Skin epidermis (tissue), 12 donors: Measurements from ENCODE around the gene CHST8.
A peak's percentile ranks its signal among the peaks of the same experiment; 100 is the strongest.
"Not testable (repeated sequence)": the region's sequence is repeated elsewhere in the genome, so short reads cannot be mapped to it uniquely, and the experiment has no call there.

Experiments used
- H3K27ac ChIP-seq, 21 experiments: fragments of 200-600 bp; sonication (generic) in 11 of 21; one replicate each; pipeline ENCODE4 v1.5.0; 2020; ENCODE audit warnings: mild to moderate bottlenecking in 3 of 21, inconsistent platforms in 2 of 21, moderate library complexity in 2 of 21
- H3K4me3 ChIP-seq, 7 experiments: fragments of 200-600 bp; sonication (generic) in 2 of 7; one replicate each; pipeline ENCODE4 v1.5.0; 2020; ENCODE audit warnings: inconsistent platforms in 2 of 7, mild to moderate bottlenecking in 2 of 7, moderate library complexity in 1 of 7

Gene CHST8, protein sequence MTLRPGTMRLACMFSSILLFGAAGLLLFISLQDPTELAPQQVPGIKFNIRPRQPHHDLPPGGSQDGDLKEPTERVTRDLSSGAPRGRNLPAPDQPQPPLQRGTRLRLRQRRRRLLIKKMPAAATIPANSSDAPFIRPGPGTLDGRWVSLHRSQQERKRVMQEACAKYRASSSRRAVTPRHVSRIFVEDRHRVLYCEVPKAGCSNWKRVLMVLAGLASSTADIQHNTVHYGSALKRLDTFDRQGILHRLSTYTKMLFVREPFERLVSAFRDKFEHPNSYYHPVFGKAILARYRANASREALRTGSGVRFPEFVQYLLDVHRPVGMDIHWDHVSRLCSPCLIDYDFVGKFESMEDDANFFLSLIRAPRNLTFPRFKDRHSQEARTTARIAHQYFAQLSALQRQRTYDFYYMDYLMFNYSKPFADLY

DNA sequence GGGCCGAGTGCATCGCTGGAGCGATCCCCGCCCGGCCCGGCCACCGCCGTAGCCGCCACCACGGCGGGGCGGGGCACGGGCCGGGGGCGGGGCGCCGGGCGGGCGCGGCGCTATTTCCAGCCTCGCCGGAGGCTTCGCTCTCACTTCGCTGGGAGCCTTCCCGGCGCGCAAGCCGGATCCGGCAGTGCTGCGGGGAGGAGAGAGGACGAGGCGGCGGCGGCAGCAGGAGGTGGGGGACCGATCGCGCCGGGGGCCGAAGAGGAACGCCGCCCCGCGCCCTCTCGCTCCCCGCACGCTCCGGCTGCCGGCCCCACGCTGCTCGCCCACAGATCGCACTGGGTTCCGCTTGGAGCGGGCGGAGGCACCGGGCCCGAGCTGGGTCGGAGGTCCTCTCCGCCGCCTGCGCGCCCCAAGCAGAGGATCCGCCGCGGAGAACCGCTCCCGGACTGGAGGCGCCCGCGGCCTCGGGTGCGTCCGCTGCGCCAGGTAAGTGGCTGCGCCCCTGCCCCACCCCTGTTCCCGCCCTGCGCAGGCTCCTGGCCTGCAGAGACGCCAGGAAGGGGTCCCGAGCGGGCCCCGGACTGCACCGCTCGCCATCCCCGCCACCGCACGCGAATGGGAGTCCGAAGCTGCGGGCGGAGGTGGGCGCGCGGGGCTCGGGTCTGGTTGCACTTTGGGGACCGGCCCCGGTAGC is at the start of gene CHST8:
Gene CHST8 (plus strand): TSS at position 143 of the 694 bp plus-strand sequence. CDS start 67,309 bp downstream, outside the sequence.
- Histone ChIP-seq H3K27ac (no peak within 1 kb of the TSS), H3K4me3 (peak within 1 kb of the TSS; percentile 4 to 43 (median 24))

DNA sequence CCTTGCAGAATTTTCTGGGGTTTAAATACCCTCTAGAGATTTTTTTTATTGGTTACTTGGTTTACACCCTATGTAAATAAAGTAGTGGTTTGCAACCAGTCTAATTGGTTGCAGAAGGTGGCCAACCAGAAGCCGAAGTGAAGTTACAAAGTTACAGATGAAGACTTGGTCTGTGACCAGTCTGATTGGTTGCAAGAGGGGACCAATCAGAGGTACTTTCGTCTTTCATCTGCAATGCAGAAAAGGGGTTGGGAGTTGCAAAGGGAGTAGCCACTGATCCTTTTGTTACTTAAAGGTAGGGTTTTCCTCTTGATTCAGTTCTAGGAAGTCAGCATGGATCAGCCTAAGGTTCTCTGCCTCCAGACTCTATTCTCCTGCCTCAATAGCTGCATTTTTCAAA is 48.8 kb upstream of the CHST8 start:
- H3K27ac ChIP-seq, result no peak overlapping the region
- no peak overlapping the region for H3K4me3 ChIP-seq

DNA sequence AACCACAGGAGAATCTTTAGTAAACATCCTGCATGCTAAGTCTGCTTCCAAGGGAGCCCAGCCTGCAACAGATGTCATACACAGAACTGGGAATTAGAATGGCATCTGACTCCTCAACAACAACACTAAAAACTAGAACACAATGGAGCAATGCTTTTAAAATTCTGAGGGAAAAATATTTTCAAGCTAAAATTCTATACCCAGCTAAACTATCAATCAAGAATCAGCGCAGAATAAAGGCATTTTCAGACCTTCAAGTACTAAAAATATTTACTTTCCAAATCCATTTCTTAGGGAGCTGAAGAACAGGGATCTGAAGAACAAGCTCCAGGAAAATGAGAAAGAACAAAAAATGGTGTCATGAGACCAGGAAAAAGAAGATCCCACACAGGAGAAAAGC is 46.9 kb upstream of the CHST8 start:
- Histone ChIP-seq H3K4me3 (no peak overlapping the region), H3K27ac (no peak overlapping the region)

DNA sequence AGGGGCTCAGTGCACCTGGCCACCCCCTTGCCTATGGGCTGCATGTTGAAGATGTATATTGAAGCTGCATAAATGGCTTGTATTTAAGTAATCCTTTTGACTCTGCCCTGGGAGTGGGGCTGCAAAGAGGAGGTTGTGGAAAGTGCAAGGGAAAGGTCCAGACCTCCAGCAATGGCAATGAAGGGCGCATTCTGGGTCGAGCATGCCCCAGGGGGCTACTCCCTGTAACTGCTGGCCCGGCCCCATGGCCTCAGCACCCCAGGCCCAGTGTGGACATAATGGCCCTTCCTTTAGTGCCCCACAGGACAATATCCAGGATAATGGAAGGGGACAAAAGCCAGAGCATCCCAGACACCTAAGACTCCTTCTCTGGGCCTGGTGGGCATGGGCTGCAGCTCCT is 43.1 kb upstream of the CHST8 start:
- no peak overlapping the region for H3K27ac ChIP-seq
- no peak overlapping the region for H3K4me3 ChIP-seq

DNA sequence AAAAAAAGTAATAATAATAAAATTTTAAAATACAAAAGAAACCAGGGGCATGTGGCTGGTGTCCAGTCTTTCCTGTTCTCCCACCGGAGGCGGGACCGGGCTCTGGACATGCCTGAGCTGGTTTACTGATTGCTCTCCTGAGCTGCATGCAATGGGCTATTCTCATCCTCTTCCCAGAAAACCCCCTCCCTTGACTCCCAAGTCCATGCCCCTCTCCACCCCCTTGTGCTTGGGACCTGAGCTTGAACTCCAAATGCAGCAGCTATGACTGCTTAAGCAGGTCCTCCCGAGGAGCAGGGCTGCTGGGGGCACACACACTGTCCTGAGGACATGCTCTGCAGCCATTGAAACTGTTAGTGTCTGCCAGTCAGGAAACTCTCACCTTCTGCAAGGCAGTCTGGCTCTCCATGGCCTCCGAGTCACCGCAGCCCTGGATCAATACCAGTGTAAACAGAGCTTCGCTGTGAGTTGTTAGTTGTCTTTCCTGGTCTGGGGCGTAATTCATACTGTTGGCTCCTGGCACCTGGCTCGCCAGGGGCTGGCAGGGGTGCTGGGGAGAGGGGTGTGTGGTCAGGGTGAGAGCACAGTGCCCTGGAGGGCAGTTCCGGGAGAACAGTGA is 41.6 kb upstream of the CHST8 start:
- H3K4me3 ChIP-seq, result no peak overlapping the region

DNA sequence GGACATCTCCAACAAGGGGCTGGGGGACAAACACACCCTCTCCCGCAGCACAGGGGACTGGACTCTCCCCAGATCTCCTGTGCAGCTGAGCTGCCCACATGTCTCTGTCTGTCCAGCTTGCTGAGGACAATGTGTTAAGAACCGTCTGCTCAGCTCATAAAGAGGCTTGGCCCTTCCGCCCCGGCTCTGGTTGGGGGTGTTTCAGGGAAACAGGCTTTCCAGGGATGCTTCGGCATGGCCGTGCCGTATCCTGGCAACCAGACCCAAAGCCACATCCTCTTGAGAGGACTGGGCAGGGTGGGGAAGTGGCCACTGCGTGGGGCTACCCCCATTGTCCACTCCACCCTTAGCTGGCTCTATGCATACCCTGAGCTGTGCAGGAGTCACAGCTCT is 41.1 kb upstream of the CHST8 start:
- Histone ChIP-seq H3K27ac (no peak overlapping the region), H3K4me3 (no peak overlapping the region)

More for the DNA sequence above, 41.6 kb upstream of the CHST8 start:
- no peak overlapping the region for H3K27ac ChIP-seq

DNA sequence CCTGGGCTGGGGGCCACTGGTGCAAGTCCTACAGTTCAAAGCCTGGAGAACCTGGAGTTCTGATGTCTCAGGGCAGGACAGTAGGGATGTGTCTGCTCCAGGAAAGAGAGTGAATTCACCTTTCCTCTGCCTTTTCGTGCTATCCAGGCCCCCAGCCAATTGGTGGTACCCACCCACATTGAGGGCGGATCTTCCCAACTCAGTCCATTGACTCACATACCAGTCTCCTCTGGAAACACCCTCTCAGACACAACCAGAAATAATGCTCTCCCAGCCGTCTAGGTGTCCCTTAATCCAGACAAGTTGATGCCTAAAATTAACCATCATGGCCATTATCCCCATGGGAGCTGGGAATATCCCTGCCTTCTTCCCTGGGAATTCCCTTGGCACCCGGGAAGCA is 38.8 kb upstream of the CHST8 start:
- Histone ChIP-seq H3K4me3 (no peak overlapping the region), H3K27ac (no peak overlapping the region)

DNA sequence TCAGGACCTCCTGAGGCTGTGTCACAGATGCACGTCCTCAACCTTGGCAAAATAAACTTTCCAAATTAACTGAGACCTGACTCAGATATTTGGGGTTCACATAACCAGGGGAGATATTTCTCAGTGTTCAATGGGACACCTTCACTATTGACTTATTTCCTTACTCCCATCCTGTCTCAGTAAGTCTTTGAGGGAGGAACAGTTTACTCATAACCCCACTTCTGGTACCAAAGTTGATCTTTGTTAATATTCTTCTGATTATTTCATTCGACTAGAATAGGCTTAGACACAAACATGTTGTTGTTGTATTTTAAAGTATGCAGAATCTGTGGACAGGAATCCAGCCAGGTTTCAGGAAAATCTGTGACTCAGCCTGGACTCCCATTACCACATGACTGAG is 34.6 kb upstream of the CHST8 start:
- H3K27ac ChIP-seq, result no peak overlapping the region
- no peak overlapping the region for H3K4me3 ChIP-seq

DNA sequence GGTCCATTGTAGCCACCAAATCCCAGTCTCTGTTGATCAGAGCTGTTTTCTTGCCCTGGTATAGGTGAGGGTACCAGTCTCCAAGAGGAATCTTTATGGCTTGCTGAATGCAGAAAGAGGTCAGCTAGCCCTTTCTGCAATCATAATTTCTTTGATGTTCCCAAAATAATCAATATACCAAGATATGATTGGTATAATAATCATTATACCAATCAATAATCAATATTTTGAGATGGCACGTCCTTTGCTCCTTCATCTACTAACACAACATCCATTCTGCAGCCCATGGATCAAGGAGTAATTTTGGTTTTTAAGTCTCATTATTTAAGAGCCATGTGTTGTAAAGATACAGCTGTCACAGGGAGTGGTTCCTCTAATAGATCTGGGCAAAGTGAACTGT is 31.5 kb upstream of the CHST8 start:
- Histone ChIP-seq H3K27ac (no peak overlapping the region), H3K4me3 (no peak overlapping the region)

DNA sequence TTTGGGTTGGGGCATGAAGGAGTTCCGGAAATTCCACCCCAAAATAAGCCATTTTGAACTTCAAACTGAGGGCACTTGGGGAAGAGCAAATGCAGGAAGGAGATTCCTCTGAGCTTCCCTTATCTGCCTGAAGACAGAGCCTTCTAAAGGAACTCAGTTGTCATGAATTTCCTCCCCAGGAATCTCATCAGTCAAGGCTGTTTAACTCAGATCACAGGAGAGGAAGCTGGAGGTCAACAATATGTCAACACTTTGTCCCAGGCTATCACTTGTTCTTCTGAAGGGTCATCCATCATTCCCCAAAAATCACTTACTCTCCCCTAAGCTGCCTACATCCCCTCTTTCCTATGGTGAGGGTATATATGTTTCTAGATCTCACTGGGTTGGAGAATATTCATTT is 26.0 kb upstream of the CHST8 start:
- Histone ChIP-seq H3K4me3 (no peak overlapping the region), H3K27ac (no peak overlapping the region)

DNA sequence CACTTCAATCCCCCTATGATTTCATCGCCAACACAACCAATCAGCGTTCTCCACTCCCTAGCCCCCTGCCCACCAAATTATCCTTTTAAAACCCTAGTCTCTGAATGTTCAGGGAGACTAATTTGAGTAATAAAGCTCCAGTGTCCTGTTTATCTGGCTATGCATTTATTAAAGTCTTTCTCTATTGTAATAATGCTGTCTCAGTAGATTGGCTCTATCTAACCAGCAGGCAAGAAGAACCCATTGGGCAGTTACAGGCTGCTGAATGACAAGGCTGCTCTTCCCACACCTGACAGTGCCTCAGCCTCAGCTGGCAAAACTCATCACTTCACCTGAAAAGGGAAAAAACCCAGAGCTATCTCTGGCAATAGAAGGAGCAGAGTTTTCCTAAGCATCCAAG is 20.2 kb upstream of the CHST8 start:
- no peak overlapping the region for H3K27ac ChIP-seq
- no peak overlapping the region for H3K4me3 ChIP-seq

DNA sequence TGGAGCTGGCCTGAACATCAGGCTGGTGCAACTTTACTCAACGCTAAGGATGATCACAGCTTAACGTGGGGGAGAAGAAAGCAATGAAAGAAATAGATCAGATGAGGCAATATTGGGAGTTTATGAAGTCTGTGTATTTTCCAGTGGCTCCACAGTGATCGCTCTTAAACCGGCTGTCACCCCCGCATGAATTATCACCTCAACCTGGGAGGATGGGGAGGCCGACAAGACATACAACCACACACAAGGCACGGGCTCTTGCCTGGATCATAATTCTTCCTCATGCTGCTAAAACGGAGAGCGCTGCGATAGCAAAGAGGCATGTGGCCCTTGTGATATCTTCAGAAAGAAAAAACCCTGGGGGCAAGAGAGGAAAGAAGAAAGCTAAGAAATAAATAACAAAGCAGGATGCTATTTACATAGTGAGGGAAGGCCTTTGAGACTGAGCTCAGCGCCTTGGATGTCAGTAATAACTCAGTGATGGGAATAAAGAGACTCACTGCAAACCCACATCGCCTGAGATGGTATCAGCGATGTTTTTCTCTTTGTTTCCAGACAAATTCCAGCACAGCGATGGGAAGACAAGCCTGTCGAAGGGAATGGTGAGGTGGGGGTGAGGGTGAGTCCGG is 19.1 kb upstream of the CHST8 start:
- H3K4me3 ChIP-seq, result no peak overlapping the region
- H3K27ac ChIP-seq, result no peak overlapping the region

DNA sequence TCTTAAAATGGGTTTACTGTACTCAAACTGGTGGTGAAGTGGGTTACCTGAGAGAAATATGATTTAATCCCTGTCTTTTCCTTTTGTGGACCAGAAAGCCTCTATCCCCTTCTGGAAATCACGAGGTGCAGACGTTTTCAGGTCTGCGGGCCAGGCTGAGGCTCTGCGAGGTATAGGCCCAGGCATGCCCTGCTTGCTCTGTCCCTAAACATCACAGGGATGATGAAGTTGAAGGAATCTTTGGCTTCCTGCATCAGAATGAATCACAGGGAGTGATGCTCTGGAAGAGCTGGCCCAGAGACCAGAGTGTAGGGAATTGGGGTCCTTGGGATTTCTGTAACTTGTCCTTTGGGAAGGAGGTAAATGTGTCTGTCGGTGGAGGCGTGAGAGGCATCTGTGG is 18.4 kb upstream of the CHST8 start:
- Histone ChIP-seq H3K4me3 (no peak overlapping the region), H3K27ac (no peak overlapping the region)

DNA sequence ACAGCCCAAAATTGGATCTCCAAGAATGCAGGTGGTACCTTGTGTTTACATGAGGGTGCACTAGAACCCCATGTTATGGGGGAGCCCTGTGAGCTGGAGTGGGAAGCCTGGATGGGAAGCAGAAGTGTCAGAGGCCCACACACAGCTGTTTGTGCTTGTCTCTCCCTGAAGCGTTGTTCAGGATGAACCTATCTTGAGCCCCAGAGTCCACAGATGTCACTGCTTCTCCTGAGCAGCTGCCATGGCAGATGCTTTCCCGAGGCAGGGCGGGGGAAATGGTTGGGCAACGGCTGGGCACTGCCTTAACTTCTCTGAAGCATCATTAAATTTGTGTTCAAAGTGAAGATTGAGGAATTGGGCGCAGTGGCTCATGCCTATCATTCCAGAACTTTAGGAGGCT is 17.1 kb upstream of the CHST8 start:
- Histone ChIP-seq H3K4me3 (no peak overlapping the region), H3K27ac (no peak overlapping the region)

DNA sequence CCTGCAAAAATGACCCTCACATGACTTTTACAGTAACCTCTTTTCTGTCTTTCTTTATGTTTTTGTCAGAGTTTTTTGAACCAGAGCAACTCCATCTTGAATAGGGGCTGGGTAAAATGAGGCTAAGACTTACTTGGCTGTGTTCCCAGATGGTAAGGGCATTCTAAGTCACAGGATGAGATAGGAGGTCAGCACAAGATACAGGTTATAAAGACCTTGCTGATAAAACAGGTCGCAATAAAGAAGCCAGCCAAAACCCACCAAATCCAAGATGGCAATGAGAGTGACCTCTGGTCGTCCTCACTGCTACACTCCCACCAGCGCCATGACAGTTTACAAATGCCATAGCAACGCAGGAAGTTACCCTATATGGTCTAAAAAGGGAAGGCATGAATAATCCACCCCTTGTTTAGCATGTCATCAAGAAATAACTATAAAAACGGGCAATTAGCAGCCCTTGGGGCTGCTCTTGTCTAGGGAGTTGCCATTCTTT is 15.9 kb upstream of the CHST8 start:
- H3K4me3 ChIP-seq, H3K27ac ChIP-seq: not testable (repeated sequence)

DNA sequence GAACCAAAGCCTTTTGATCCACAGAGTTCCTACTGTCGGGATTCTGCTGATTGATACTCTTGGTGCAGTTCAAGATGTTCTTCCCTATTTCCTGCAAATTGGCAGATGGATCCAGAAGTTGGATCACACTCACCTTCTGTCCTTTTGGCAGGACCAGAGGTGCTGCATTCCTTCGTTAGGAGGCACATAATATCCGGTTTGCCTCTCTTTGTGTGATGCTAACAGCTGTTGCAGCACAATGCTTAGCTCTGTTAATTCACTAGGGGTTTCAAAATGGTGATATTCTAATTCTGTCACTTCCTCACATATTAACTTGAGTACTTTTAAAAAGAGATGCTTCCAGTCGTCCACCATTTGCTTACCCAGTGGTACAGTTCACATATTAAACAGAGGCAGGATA is 15.2 kb upstream of the CHST8 start:
- no peak overlapping the region for H3K4me3 ChIP-seq
- no peak overlapping the region for H3K27ac ChIP-seq

DNA sequence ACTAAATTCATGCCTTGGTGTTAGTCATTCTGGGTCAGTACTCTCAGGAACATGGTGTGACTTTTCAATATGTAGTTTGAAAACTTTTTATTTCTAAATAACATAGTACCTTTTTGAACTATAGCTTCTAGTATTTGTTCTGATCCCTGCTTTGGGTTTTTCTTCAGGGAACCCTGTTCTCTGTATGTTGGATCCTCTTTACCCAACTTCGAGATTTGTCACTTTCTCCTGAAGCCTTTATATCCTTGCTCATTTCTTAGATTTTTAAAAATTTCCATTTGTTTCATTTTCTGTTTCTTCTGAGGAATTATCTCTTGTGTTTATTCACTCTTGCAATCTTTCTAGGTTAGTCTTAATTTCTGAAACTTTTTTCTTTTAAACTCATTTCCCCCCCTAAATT is 12.4 kb upstream of the CHST8 start:
- no peak overlapping the region for H3K27ac ChIP-seq

DNA sequence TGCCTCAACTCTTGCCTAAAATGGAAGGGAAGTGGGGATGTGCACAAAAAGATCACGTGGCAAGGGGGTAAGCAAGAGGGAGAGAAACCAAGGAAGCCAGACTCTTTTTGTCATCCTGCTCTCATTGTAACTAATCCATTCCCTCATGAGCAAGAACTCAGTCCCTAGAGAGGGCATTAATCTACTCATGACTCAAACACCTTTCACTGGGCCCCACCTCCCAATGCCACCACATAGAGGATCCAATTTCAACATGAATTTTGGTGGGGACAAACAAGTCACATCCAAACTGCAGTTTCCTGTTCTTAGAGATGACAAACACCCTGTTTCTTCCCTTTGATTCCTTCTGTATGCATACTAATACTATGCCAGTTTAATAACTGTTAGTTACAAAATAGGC is 11.2 kb upstream of the CHST8 start:
- Histone ChIP-seq H3K27ac (no peak overlapping the region), H3K4me3 (no peak overlapping the region)

More for the DNA sequence above, 12.4 kb upstream of the CHST8 start:
- H3K4me3 ChIP-seq, result no peak overlapping the region

DNA sequence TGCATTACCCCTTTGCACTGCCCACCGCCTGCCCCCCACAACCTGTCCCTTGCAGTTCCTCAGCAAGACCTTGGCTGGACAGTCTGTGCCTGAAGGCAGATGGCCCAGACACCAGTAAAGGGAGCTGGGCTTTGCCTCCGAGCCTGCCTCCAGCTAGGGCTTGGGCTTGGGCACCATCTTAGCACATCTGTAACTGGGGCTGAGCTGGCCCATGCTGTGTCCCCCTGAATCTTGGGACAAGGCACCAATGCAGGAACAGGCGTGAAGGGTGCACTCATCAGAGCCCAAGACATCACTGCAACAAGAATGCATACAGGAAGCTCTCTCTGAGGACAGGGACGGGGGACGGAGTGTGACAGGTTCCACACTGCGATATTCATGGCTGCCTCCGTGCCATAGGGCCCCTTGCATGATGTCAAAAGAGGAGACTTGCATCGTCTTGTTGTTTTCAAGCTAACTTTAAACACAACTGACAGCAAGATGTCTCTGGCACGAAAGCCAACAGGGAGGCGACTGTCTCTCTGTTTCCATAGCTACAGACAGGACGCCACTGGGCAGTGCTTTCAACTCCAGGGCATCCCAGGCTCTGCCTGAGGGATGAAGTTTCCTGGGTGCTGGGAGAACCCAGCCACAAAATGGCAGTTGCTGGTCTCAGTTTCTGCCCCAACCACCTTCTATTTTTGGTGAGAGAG is 8.7 kb upstream of the CHST8 start:
- Histone ChIP-seq H3K4me3 (no peak overlapping the region), H3K27ac (no peak overlapping the region)

DNA sequence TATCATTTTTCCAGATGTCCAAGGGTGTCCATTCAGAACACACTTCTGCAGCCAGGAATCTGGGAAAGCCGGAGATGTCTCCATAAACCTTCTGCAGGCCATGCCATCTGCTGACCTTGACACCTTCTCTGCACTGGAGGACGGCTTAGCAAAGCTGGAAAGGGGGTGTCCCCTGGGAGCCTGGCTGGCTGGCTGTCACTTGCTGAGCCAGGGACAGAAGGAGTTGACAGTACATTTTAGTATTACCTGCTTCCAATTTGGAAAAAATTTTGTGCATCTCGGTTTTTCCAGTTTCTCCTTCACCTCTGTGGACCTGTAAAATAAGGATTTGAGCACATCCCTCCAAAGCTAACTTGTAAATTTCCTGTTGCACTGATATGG is 8.1 kb upstream of the CHST8 start:
- no peak overlapping the region for H3K27ac ChIP-seq
- no peak overlapping the region for H3K4me3 ChIP-seq
